Amniotic epithelial cell (primary cell): Measurements from ENCODE around the gene CACFD1.
A peak's percentile ranks its signal among the peaks of the same experiment; 100 is the strongest.

ENCODE experiments used
- DNase-seq: peaks from one replicate; pipeline ENCODE4 v3.0.0-alpha.2; 2010; ENCODE audit warnings: low read depth

CACFD1 gene

DNA sequence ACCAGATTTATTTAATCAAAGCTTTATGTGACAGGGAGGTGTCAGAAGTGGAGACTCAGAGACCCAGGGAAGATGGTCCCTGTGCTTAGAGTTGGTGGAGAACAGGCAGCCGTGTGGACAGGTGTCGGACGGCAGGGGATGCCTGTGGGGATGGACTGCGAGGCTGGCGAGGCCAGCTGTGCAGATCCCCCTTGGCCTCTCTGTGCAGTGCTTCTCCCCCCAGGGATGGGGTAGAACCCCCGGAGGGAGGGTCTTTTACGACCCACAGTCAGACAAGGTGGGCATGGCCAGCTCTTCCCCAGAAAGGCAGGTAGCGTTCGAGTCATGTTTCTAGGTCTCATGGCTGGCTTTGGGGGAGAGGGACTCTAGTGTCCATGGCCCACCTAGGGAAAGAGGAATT is 23.8 kb downstream of the CACFD1 start:
- DNase-seq = no peak

DNA sequence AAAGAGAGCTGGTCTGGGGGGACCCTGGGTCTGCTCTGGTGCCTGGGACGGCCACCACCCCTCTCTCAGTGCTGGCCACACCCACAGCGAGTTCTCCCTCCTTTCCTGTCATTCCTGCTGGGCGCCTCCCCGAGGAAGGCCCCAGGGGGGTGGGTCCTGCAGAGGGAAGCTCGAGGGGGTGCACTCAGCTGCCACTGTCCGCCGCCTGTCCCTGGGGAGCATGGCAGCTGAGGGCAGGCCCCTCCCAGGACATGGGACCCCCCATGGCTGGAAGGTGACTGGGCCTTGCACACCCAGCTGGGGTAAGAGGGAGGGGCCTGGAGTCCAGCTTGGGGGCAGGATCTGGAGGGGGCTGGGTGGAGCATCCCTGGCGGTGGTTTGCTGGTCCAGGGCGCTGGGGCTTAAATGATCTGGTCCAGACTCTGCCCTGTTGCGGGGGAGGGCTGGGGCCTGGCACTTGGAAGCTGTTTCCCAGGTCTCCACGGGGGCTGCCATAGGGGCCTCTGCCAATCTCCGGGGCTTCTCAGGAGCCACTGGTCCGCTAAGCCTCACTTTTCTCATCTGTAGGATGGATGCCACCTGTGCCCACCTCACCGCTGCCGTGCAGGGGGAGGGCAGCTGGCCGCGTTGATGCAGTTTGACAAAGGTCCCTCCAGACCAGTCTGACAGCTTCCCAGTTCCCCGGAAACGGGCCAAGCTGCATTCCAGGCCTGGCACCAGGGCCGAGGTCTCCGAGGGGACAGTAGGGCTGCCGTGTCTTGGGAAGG is 25.1 kb downstream of the CACFD1 start:
- DNase-seq = no peak

DNA sequence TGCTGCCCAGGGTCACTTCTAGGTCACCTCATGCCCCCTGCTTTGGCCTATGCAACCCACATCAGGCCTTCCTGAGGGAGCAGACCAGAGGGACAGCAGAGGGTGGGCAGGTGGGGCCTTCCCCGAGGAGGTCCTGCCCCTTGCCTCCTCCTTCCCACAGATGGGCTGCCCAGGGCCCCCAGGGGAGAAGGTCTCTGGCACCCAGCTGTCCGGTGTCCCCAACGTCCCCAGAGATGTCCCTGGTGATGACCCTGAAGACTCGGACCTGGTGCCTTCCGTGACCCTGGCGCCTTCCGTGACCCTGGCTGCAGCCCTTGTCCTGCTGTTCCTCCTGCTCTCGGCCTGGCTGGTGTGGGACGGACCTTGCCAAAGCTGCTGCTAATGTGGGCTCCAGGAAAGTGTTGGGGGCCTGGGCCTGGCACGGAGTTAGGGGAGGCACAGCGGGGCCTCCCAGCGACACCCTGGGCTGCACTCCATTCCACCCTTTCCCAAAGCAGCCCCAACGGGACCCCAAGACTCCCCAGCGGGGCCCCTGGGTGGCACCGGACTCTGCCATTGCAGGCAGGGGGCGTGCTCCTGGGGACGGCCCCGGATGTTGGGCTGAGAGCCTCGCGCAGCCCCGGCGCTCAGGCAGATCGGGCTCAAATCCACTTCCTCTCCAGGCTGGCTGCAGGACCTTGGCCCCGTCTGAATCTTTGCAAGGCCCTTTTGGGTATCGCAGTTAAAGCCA is 25.9 kb downstream of the CACFD1 start:
- no peak for DNase-seq

DNA sequence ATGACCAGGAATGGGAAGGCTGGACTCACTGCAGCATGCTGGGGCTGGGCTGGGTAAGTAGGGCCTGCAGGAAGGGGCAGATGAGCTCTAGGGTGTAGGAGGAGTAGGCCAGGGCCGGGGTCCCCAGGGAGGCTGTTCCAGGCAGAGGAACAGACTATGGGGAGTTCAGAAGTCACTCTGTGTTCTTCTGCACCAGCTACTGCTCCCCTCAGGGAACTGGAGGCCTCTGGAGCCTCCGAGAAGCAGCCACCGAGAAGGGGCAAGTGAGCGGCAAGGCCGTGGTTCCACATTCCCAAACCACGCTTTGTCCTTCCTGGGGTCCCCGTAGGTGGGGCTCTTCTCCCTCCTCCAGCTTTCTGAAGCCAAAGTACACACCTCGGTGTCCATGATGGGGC is 27.6 kb downstream of the CACFD1 start:
- no peak for DNase-seq

GRCh38 chr9:133488686-133489252 is 29.0 kb downstream of the CACFD1 start:
- no peak for DNase-seq

DNA sequence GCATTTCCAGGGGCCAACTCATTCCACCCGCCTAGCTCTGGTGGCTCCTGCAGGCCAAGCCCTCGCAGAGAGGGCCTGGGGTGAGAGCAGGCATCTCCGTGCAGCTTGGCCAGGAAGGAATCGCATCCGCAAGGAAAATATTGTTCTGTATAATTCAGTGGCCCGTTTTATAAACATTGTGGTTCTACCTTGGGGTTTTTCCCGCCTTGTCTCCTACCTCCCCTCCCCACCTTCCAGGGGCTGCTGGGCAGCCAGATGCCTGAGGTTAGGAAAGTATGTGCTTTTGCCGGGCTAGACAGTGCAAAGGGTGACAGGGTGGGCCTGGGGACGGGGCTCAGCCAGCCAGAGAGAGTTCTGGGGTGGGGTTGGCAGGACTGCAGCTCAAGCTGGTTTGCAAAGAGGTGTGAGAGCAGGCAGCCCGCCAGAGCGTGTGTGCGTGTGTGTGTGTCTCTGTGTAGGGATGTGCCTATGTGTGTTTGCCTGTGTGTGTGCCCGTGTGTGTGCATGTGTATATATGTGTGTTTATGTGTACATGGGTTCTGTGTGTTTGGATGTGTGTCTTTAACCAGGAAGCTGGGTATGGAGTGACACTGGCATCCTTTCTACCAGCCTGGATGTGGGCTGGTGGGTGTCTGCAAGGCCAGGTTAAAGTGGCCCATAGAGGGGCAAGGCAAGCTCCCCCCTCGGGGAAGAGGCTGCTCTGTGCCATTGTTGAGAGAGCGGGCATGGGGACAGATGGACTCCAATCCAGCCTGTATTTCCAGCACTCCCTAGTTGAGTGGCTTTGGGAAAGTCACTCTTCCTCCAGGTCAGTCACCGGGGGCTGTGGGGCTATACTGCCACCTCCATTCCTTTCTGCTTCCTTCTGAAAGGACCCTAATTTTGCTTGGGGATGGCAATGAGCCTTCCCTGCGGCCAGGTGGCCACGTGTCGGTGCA is 29.7 kb downstream of the CACFD1 start:
- DNase-seq = no peak

GRCh38 chr9:133490201-133490681 is 30.5 kb downstream of the CACFD1 start:
- DNase-seq = no peak

DNA sequence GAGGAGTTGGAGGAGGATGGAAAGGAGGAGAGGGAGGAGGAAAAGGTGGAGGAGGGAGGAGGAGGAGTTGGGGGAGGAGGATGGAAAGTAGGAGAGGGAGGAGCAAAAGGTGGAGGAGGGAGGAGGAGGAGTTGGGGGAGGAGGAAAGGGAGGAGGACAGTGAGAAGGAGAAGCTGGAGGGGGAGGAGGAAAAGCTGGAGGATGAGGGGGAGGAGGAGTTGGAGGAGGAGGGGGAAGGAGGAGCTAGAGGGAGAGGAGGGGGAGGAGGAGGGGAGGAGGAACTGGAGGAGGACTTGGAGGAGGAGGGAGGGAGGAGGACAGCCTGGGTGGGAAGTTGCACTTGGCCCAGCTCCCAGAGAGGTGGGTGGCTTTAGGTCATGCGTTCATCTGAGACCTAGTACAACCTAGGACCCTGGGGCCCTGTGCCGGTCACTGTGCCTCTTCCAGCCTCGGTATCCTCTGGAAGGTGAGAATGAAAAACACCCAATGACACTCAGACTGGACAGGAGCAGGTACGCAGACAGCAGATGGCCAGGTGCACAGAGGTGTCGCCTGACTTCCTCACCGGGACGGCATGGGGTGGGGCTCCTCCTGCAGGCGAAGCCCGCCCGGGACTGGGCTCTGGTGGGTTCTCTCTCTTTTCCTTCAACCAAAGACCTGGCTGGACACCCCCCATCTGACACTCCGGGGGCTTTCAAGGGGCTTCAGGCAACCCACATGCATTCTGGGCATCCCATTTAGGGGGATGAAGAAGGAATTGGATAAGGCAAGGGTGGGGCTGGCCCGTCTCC is 31.3 kb downstream of the CACFD1 start:
- peak; percentile 59 for DNase-seq

DNA sequence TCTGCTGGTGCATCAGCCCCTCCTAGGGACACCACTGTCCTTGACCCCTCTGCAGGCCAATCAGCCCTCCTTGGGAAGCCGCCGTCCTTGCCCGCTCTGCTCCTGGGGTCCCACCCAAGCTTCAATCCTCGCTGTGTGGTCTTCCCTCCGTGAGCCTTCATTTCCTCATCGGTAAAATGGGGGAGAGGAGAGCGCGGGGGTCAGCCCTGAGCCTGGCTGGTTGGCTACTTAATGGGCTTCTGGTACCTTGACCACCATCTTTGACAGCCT is 31.8 kb downstream of the CACFD1 start:
- DNase-seq = no peak

DNA sequence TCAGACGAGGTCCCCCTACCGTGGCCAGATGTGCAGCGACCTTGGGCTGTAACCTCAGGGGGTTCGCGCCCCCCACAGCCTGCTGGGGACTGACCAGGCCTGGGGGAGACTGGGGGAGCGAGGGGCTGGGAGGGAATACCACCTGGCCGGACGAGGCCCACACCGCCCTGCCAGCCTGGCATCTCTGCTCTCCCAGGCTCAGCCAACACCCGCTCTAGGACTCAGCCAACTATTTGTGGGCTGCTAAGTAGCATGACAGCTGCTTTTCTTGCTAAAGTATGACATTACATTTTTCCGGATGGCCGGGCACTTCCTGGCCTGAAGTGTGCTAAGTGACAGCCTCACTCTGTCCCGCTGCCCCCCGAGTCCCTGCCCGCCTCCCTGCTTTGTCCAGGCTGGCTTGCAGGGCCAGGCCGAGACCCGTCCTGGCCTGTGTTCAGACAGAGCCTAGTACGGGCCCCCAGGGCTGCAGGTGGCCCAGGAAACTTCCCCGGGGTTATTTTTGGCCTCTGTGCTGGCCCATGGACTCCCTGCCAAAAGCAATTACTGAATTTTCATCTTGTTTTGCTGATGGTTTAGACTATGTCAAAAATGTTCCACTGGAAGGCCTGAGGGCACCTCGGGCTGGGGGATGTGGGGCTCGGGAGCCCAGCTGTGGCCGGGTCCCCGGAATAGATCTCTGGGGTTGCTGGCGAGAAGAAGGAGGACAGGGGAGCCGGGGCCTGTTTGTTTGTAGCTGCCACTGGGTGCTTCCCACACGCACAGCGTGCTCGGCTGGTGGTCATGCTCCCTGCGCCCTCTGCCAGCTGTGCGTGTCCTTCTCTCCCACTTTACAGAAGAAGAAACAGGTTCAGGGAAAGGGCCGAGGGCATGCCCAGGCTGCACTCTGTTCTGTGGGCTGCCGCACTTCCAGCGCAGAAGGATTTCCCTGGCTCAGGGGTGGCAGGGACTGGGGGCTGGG is 32.6 kb downstream of the CACFD1 start:
- no peak for DNase-seq

DNA sequence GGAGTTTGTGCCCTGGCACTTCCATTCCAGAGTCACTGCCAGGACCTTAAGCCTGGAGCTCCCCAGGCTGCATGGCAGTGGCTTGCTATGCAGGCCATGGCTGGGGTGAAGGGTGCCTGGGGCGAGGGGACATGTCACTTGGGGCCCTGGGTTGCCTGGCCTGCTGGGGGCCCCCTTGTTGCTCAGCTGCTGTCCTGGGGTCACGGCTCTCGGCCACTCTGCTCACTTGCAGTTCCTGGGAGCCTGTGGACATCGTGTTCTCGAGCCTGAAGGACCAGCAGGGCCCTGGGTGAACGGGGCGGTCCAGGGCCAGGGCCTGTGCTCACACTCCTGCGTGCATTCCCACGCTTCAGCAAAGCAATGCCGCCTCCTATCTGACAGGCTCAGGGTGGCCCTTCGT is 33.6 kb downstream of the CACFD1 start:
- no peak for DNase-seq

DNA sequence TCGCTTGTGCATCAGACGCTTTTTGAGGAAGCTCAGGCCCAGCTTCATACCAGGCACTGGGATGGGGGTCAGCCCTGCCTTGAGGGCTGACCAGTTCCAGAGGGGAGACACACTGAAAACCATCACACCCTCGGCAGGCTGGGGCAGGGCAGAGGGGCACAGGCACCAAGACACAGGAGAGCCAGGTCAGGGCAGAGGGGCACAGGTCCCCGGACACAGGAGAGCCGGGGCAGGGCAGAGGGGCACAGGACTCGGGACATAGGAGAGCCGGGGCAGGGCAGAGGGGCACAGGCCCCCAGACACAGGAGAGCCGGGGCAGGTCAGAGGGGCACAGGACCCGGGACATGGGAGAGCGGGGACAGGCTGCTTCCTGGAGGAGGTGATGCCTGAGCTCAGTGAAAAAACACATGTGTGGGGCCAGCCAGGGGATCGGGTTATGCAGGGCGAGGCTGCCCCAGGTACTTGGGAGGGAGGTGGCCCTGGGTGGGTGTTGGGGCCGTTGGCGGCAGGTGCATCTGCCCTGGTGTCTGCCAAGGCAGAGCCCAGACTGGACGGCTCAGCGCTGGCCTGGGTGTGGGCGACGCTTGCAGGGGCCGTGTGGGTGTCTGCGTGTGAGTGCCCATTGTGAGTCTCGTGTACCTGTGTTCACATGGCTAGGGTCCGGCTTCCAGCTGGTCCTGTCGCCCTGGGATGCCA is 34.2 kb downstream of the CACFD1 start:
- no peak for DNase-seq

DNA sequence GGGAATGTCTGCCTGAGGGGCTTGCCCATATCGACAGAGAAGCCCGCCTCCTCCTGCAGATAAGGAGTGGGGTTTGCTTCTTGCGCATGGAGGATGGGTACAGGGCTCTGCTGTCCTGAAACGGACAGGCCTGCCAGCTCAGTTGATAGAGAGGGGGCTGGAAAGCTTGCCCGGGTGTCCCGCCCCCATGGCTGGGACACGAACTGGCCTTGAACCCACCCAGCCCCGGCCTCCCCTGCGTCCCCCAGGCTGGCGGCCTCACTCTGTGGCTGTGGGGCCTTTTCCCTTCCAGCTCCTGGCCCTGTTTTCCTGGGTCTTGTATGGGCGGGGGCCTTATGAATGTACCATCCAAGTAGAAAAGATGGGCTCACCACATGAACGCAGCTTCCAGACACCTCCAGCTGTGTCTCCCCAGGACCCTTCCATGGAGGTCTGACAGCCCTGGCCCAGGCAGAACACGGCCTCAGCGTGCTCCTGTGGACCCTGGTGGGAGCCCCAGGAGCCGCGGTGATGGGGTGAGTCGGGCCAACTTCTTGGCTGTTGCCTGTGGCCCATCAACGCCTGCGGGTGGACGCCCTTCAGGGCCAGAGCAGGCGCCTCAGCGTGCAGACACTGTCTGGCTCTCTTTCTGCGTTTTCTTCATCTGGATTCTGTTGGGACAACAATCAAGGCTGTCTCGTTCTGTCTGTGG is 35.0 kb downstream of the CACFD1 start:
- no peak for DNase-seq

GRCh38 chr9:133495327-133496293 is 35.8 kb downstream of the CACFD1 start:
- no peak for DNase-seq

DNA sequence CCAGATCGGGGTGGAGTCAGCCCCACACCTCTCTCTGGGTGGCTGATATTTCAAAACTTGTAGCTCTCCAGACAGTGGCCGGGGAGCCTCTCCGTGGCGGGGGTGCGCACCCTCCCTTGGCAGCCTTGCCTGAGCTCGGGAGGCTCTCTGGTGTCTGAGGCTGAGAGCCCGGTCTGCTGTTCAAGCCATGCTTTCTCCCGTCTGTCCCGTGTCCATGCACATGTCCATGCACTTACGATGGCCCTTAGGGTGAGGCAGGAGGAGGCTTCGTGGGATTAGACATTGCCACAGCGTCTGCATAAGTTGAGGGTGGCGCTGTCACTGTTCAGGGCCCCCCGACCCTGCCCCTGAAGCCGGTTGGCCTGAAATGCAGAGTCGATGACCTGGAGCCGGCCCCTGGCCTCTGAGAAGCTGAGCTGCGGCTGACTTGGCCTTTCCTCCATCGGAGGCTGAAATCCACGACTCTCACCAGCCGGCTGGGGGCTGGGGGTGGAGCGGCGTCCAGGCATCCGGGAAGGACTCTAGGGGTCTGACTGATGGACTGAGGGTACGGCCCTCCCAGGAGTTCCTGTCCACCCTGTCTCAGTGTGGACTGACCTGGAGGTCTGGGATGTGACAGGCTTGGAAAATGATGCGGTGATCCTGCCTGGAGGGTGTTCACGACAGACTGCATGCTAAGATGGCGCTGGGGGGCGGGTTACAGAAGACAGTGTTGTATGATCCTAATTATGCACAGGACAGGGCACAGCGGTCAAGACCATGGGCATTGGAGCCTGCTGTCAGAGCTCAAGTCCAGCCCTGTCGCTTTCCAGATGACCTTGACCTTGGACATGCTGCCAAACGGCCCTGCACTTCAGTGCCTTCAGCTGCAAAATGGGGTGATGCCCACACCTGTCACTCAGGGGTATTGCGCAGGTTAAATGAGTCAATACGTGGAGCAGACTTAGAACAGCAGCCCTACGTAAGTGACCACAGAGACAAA is 37.4 kb downstream of the CACFD1 start:
- no peak for DNase-seq

DNA sequence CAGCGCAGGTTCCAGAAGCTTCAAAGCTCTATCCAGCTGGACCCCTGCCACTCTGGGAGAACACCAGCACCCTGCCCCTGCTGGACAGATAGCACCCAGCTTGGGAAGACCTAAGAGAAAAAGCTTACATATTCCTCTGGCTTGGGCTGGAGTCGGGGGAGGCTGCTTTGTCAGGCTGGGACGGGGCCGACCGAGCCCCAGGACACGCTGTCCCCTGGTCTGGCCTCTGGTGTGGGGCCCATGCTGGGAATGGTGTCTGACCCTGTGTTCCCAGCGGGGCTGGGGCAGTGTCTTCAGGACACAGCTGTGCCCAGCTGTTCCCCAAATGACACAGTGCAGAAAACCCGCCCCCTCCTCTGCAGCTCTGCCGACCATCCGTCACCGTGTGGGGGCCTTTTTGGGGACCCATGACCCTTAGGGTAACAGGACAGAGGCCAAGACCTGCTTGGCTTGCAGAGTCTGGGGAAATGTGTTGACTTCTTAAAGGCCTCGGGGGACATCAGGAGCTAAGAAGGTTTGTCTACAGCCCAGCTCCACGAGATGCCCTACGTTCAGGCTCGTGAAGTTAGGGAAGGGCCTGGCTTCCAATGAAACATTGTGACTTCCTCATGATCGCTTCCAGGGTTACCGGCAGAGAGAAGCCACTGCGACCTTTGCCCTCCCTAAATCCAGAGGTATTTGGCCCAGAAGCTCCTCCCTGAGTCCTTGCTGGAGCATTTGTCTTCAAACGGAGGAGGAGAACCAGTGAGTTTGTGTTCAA is 39.5 kb downstream of the CACFD1 start:
- DNase-seq = no peak
